CD4-positive, alpha-beta memory T cell (primary cell): ENCODE results near the gene TRPC4. TPM values are rescaled to one million over a fixed set of nuclear protein-coding genes. Genes with fewer than 3 reads are reported as not detected.
"Not testable (repeated sequence)": the region's sequence is repeated elsewhere in the genome, so short reads cannot be mapped to it uniquely, and the experiment has no call there.

ENCODE experiments used
- CTCF ChIA-PET: fragments of 350-600 bp; sonication (Branson Sonifier 250); formaldehyde crosslinking; loops from one replicate; lab custom pipeline; 2021; ENCODE audit warnings: inconsistent platforms; ENCODE audit not compliant: partially characterized antibody; lab: Charles Lee
- POLR2A ChIA-PET: fragments of 350-600 bp; sonication (Branson Sonifier 250); formaldehyde crosslinking; loops from one replicate; lab custom pipeline; 2021; ENCODE audit not compliant: partially characterized antibody; lab: Charles Lee
- DNase-seq, 5 donors: peaks; one replicate each; pipeline versions ENCODE4 v3.0.0 to v3.0.0-alpha.2; 2020 to 2022; ENCODE audit warnings: mixed read lengths in 1 of 5
- H3K27ac ChIP-seq: one replicate; pipeline ENCODE4 v1.7.0; 2013; ENCODE audit warnings: low read depth, low read length
- H3K27me3 ChIP-seq: 2 replicates; pipeline ENCODE4 v1.7.0; 2013; ENCODE audit warnings: mild to moderate bottlenecking, low read length, moderate library complexity; ENCODE audit not compliant: insufficient read depth
- H3K36me3 ChIP-seq: 2 replicates; pipeline ENCODE4 v1.7.0; 2013; ENCODE audit warnings: mild to moderate bottlenecking, low read length, moderate library complexity; ENCODE audit not compliant: insufficient read depth
- H3K4me1 ChIP-seq: 2 replicates; pipeline ENCODE4 v1.7.0; 2013; ENCODE audit warnings: mild to moderate bottlenecking, low read length, moderate library complexity; ENCODE audit not compliant: insufficient read depth
- H3K4me3 ChIP-seq, 2 donors: one replicate each; pipeline ENCODE4 v1.7.0; 2013; ENCODE audit warnings: low read length in 2 of 2, mild to moderate bottlenecking in 1 of 2
- H3K9me3 ChIP-seq, 2 donors: one replicate each; pipeline ENCODE4 v1.7.0; 2013; ENCODE audit warnings: low read length in 2 of 2, control low read depth in 1 of 2; ENCODE audit not compliant: control insufficient read depth in 1 of 2
- H3K27ac Mint-ChIP-seq, 7 donors: one replicate each; pipeline ENCODE4 v1.8.0; 2020 to 2021; ENCODE audit warnings: mixed read lengths in 7 of 7, mild to moderate bottlenecking in 6 of 7, inconsistent platforms in 3 of 7, moderate library complexity in 3 of 7
- H3K27me3 Mint-ChIP-seq, 2 donors: one replicate each; pipeline ENCODE4 v1.8.0; 2020 to 2021; ENCODE audit warnings: mixed read lengths in 2 of 2
- H3K36me3 Mint-ChIP-seq, 2 donors: one replicate each; pipeline ENCODE4 v1.8.0; 2020 to 2021; ENCODE audit warnings: mixed read lengths in 2 of 2, inconsistent platforms in 1 of 2, mild to moderate bottlenecking in 1 of 2
- H3K4me1 Mint-ChIP-seq, 4 donors: one replicate each; pipeline ENCODE4 v1.8.0; 2020 to 2021; ENCODE audit warnings: mixed read lengths in 4 of 4, mild to moderate bottlenecking in 1 of 4
- H3K4me3 Mint-ChIP-seq, 8 donors: one replicate each; pipeline ENCODE4 v1.8.0; 2020 to 2021; ENCODE audit warnings: mixed read lengths in 8 of 8, mild to moderate bottlenecking in 7 of 8, moderate library complexity in 6 of 8, inconsistent platforms in 3 of 8
- H3K9me3 Mint-ChIP-seq, 8 donors: one replicate each; pipeline ENCODE4 v1.8.0; 2020 to 2021; ENCODE audit warnings: mixed read lengths in 8 of 8, mild to moderate bottlenecking in 5 of 8, inconsistent platforms in 3 of 8, moderate library complexity in 1 of 8
- intact Hi-C: fragments of 100-400 bp; cut with micrococcal nuclease; formaldehyde crosslinking; loops from one replicate; pipeline ENCODE4 v1.15.1; 2023
- polyA plus RNA-seq, 2 donors: library from polyadenylated mRNA; unstranded; fragments of 300-500 nt; fragmentation: Illumina TruSeq; gene quantifications; one replicate each; pipeline ENCODE4 v1.2.3, GENCODE V29; 2021
- total RNA-seq, 2 experiments: library from RNA; stranded (reverse); gene quantifications; one replicate each; pipeline ENCODE4 v1.2.3, GENCODE V29; 2021

Gene TRPC4
- total and polyA plus RNA-seq, 4 experiments from 2014 or later, result not detected

DNA sequence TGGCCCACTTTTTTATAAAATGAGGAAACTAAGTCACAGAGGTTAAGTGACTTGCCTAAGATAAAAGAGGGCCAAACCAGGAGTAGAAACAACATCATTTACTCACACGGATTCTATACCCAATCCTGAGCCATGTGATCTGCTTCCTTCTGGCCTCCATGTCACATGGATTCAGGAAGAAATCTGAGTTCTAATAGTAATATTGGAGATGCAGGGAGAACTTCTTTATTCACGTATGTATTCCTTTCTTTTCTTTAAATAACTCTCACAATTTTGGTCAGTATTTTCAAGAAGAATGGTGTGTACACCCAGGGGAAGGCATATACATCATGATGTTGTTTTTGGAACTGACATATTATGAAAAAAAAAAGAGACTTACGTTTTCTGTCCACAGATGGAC is 272.8 kb downstream of the TRPC4 start:
- H3K4me3 Mint-ChIP-seq, result no peak overlapping the region
- Histone ChIP-seq H3K27me3 (no peaks in the 10 kb centered on the region), H3K36me3 (no peaks in the 10 kb centered on the region), H3K27ac (no peak overlapping the region), H3K4me1 (no peaks in the 10 kb centered on the region), H3K9me3 (no peaks in the 10 kb centered on the region), H3K4me3 (no peak overlapping the region)
- POLR2A ChIA-PET, result no interaction called here
- intact Hi-C loops, result no loop called here
- no peak overlapping the region for H3K27ac Mint-ChIP-seq
- H3K36me3 Mint-ChIP-seq, result no peaks in the 10 kb centered on the region
- no peak for DNase-seq
- no peaks in the 10 kb centered on the region for H3K27me3 Mint-ChIP-seq
- H3K4me1 Mint-ChIP-seq, result no peaks in the 10 kb centered on the region
- CTCF ChIA-PET, result no interaction called here
- no peaks in the 10 kb centered on the region for H3K9me3 Mint-ChIP-seq

DNA sequence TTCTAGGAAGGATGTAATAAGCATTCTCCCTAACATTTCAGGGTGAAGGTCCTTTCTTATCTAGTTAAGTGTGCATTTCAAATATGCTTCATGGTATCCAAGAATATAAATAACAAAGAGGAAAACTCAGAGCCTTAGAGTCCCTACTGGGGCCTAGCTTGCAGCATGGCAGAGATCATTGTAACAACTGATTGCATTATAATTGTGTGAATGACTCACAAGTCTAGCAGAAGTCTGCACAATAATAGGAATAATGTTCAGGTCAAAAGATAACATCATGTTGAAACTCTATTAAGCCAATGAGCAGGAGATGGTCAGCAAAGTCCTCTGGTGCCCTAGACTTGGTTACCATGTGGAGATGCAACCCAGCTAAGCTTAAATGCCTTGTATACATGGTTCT is 274.4 kb downstream of the TRPC4 start:
- Mint-ChIP-seq H3K27ac (no peak overlapping the region), H3K9me3 (no peaks in the 10 kb centered on the region), H3K27me3 (no peaks in the 10 kb centered on the region), H3K4me3 (no peak overlapping the region), H3K36me3 (no peaks in the 10 kb centered on the region), H3K4me1 (no peaks in the 10 kb centered on the region)
- intact Hi-C loops, result no loop called here
- no peak for DNase-seq
- Histone ChIP-seq H3K4me1 (no peaks in the 10 kb centered on the region), H3K4me3 (no peak overlapping the region), H3K36me3 (no peaks in the 10 kb centered on the region), H3K27ac (no peak overlapping the region), H3K9me3 (no peaks in the 10 kb centered on the region), H3K27me3 (no peaks in the 10 kb centered on the region)
- ChIA-PET CTCF (no interaction called here), POLR2A (no interaction called here)

DNA sequence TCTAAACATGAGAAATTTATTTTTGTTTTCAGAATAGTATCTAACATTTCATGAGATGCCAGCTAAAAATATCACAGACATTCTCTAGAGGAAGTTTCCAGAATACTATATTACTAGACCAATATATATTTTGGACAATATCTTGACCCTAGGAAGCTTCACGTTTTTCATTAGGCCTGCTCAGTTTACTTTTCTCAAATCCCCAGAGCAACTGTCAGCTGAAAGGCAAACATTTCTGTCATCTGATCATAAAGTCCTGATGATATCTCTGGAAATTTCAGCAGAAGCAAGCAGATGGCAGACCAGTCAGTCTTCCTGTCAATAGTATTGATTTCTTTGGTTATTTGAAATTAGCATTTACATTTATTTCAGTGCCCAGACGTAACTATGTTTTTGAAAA is 275.0 kb downstream of the TRPC4 start:
- Histone ChIP-seq H3K27me3 (no peaks in the 10 kb centered on the region), H3K4me1 (no peaks in the 10 kb centered on the region), H3K9me3 (no peaks in the 10 kb centered on the region), H3K36me3 (no peaks in the 10 kb centered on the region), H3K27ac (no peak overlapping the region), H3K4me3 (no peak overlapping the region)
- no peaks in the 10 kb centered on the region for H3K27me3 Mint-ChIP-seq
- intact Hi-C loops, result no loop called here
- no peak for DNase-seq
- H3K9me3 Mint-ChIP-seq, result no peaks in the 10 kb centered on the region
- H3K4me1 Mint-ChIP-seq, result no peaks in the 10 kb centered on the region
- ChIA-PET CTCF (no interaction called here), POLR2A (no interaction called here)
- H3K27ac Mint-ChIP-seq, result no peak overlapping the region
- no peak overlapping the region for H3K4me3 Mint-ChIP-seq
- H3K36me3 Mint-ChIP-seq, result no peaks in the 10 kb centered on the region

DNA sequence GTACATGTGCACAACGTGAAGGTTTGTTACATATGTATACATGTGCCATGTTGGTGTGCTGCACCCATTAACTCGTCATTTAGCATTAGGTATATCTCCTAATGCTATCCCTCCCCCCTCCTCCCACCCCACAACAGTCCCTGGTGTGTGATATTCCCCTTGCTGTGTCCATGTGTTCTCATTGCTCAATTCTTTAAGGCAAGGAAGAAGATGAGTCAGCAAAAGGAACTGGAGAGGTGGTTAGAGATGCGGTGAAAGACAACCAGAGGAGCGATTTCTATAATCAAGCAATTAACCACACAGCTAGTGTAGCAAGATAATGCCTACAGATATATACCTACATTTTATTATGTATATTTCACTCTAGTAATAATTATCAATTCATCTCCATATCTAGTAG is 280.2 kb downstream of the TRPC4 start:
- H3K27ac Mint-ChIP-seq, DNase-seq, H3K4me1 Mint-ChIP-seq, H3K4me3 Mint-ChIP-seq, POLR2A ChIA-PET, H3K36me3 Mint-ChIP-seq, H3K27me3 ChIP-seq, H3K27me3 Mint-ChIP-seq, CTCF ChIA-PET, H3K9me3 Mint-ChIP-seq, intact Hi-C loops, H3K9me3 ChIP-seq, H3K4me1 ChIP-seq, H3K27ac ChIP-seq, H3K36me3 ChIP-seq, H3K4me3 ChIP-seq: not testable (repeated sequence)

GRCh38 chr13:37587236-37587635 is 282.3 kb downstream of the TRPC4 start:
- ChIA-PET CTCF (no interaction called here), POLR2A (no interaction called here)
- Histone ChIP-seq H3K27me3 (no peaks in the 10 kb centered on the region), H3K36me3 (no peaks in the 10 kb centered on the region), H3K4me3 (no peak overlapping the region), H3K27ac (no peak overlapping the region), H3K4me1 (no peaks in the 10 kb centered on the region), H3K9me3 (no peaks in the 10 kb centered on the region)
- Mint-ChIP-seq H3K36me3 (no peaks in the 10 kb centered on the region), H3K27ac (no peak overlapping the region), H3K27me3 (no peaks in the 10 kb centered on the region), H3K9me3 (peaks cover 0 to 3% (median 0%) of the 10 kb centered on the region in 8 donors), H3K4me1 (no peaks in the 10 kb centered on the region), H3K4me3 (no peak overlapping the region)
- intact Hi-C loops, result no loop called here
- DNase-seq, result no peak
